WTC11 (cell line): ENCODE results near the gene C20orf144. TPM values are rescaled to one million over a fixed set of nuclear protein-coding genes. Genes with fewer than 3 reads are reported as not detected.

Experiments used
- ATAC-seq: fragments of 200-7000 bp; cut with Tn5 transposase; 2 replicates; pipeline ENCODE4 v1.10.0; 2021; ENCODE audit warnings: mild to moderate bottlenecking, moderate library complexity
- CTCF ChIA-PET: fragments of 300-600 bp; sonication (Branson Sonifier 250); formaldehyde crosslinking; loops from one replicate; lab custom pipeline; 2021; ENCODE audit warnings: antibody characterized with exemption; lab: Charles Lee
- POLR2A ChIA-PET: fragments of 350-600 bp; sonication (Branson Sonifier 250); formaldehyde crosslinking; loops from one replicate; lab custom pipeline; 2021; ENCODE audit warnings: antibody characterized with exemption; lab: Charles Lee
- DNase-seq: peaks from one replicate; pipeline ENCODE4 v3.0.0; 2021; ENCODE audit warnings: low spot score
- H3K27ac Mint-ChIP-seq: 2 replicates; pipeline ENCODE4 v1.8.0; 2021; ENCODE audit warnings: mixed read lengths
- H3K27me3 Mint-ChIP-seq: 2 replicates; pipeline ENCODE4 v1.8.0; 2021; ENCODE audit warnings: low read depth, mild to moderate bottlenecking, moderate library complexity, mixed read lengths
- H3K36me3 Mint-ChIP-seq: 2 replicates; pipeline ENCODE4 v1.8.0; 2021; ENCODE audit warnings: mixed read lengths
- H3K4me1 Mint-ChIP-seq: 2 replicates; pipeline ENCODE4 v1.8.0; 2022; ENCODE audit warnings: mixed read lengths
- H3K4me3 Mint-ChIP-seq: 2 replicates; pipeline ENCODE4 v1.8.0; 2021; ENCODE audit warnings: mild to moderate bottlenecking, moderate library complexity, mixed read lengths
- H3K9me3 Mint-ChIP-seq: 2 replicates; pipeline ENCODE4 v1.8.0; 2021; ENCODE audit warnings: mixed read lengths
- CREB1 ChIP-seq: sonication (generic); formaldehyde crosslinking; IDR thresholded peaks from 2 replicates; pipeline ENCODE4 v1.8.0; 2023; ENCODE audit warnings: mild to moderate bottlenecking, missing genetic modification reagents
- ESRRA ChIP-seq: sonication (generic); formaldehyde crosslinking; IDR thresholded peaks from 2 replicates; pipeline ENCODE4 v1.8.1; 2022; ENCODE audit warnings: mild to moderate bottlenecking, missing genetic modification reagents, borderline replicate concordance
- HMGA2 ChIP-seq: fragments of 250-450 bp; sonication (Bioruptor Pico); IDR thresholded peaks from 2 replicates; pipeline ENCODE4 v1.4.0; 2021; ENCODE audit warnings: mild to moderate bottlenecking, moderate library complexity
- IRF2 ChIP-seq: sonication (generic); formaldehyde crosslinking; IDR thresholded peaks from 2 replicates; pipeline ENCODE4 v1.8.0; 2022; ENCODE audit warnings: low read depth, missing genetic modification reagents, borderline replicate concordance
- JAZF1 ChIP-seq: fragments of 250-450 bp; sonication (Bioruptor Pico); IDR thresholded peaks from 2 replicates; pipeline ENCODE4 v1.9.0; 2021; ENCODE audit warnings: moderate library complexity, mild to moderate bottlenecking, inconsistent platforms
- MYBL2 ChIP-seq: sonication (generic); formaldehyde crosslinking; IDR thresholded peaks from 2 replicates; pipeline ENCODE4 v1.8.1; 2023; ENCODE audit warnings: mild to moderate bottlenecking, moderate library complexity, missing genetic modification reagents
- NFE2L1 ChIP-seq: sonication (generic); formaldehyde crosslinking; IDR thresholded peaks from 2 replicates; pipeline ENCODE4 v1.8.1; 2023; ENCODE audit warnings: missing genetic modification reagents
- SP1 ChIP-seq: sonication (generic); formaldehyde crosslinking; conservative IDR thresholded peaks from 2 replicates; pipeline ENCODE4 v1.8.1; 2022; ENCODE audit warnings: missing genetic modification reagents
- ZBTB21 ChIP-seq: sonication (generic); formaldehyde crosslinking; IDR thresholded peaks from 2 replicates; pipeline ENCODE4 v1.8.1; 2023; ENCODE audit warnings: mild to moderate bottlenecking, missing genetic modification reagents, borderline replicate concordance
- ZNF416 ChIP-seq: fragments of 250-450 bp; sonication (Bioruptor Pico); IDR thresholded peaks from 2 replicates; pipeline ENCODE4 v1.9.0; 2021; ENCODE audit warnings: mild to moderate bottlenecking, inconsistent platforms
- total RNA-seq: library from RNA; stranded (reverse); gene quantifications from 3 replicates; pipeline ENCODE4 v1.2.3, GENCODE V29; 2021
- TF ChIP-seq, protein P1 (sequence below): sonication (generic); formaldehyde crosslinking; IDR thresholded peaks from 2 replicates; pipeline ENCODE4 v1.8.0; 2023; ENCODE audit warnings: missing genetic modification reagents
- TF ChIP-seq, protein P2 (sequence below): sonication (generic); formaldehyde crosslinking; conservative IDR thresholded peaks from 2 replicates; pipeline ENCODE4 v1.8.1; 2022; ENCODE audit warnings: mild to moderate bottlenecking, missing genetic modification reagents
- TF ChIP-seq, protein P3 (sequence below): sonication (generic); formaldehyde crosslinking; conservative IDR thresholded peaks from 2 replicates; pipeline ENCODE4 v1.8.1; 2023; ENCODE audit warnings: mild to moderate bottlenecking, low read depth, missing genetic modification reagents, moderate library complexity
- TF ChIP-seq, protein P4 (sequence below): sonication (generic); formaldehyde crosslinking; IDR thresholded peaks from 2 replicates; pipeline ENCODE4 v1.8.0; 2023; ENCODE audit warnings: missing genetic modification reagents, mild to moderate bottlenecking, borderline replicate concordance
- TF ChIP-seq, protein P5 (sequence below): sonication (generic); formaldehyde crosslinking; IDR thresholded peaks from 2 replicates; pipeline ENCODE4 v1.8.0; 2022; ENCODE audit warnings: missing genetic modification reagents
- TF ChIP-seq, protein P6 (sequence below): sonication (generic); formaldehyde crosslinking; IDR thresholded peaks from 2 replicates; pipeline ENCODE4 v1.8.1; 2023; ENCODE audit warnings: mild to moderate bottlenecking, moderate library complexity, missing genetic modification reagents

C20orf144 gene
- total RNA-seq, 1 experiment from 2014 or later = 0.09 TPM

DNA sequence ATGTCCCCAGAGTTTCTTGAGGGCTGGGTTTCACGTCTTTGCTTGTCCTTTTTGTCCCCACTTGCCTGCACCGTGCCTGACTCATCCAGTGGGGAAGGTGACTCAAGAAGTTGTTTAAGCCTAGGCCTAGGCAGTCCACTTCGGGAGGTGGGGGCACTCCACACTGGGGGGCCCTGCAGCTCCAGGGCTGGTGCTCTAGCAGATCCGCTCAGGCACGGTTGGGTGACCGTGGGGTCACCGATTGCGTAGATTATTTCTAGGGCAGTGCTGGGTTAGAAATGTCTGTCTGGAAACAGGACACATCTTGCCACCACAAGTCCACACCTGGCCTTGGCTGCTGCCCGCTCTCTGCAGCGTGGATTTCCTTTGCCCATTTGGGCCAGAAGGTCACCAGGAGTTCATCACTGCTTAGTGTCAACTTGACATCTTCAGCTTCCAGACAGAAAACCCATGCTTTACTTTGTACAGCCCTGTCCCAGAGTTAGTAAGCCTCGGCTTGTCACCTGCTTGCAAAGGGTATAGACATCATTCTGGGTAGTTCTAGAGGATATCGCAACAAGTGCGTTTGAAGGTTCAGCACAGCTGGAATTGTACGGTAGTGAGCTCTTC is 13.6 kb upstream of the C20orf144 start (continued):
- TF ChIP-seq, protein P1, sequence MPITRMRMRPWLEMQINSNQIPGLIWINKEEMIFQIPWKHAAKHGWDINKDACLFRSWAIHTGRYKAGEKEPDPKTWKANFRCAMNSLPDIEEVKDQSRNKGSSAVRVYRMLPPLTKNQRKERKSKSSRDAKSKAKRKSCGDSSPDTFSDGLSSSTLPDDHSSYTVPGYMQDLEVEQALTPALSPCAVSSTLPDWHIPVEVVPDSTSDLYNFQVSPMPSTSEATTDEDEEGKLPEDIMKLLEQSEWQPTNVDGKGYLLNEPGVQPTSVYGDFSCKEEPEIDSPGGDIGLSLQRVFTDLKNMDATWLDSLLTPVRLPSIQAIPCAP (CRISPR knock-in tag) = no peak
- no peak for TF ChIP-seq MYBL2 (CRISPR knock-in tag)

DNA sequence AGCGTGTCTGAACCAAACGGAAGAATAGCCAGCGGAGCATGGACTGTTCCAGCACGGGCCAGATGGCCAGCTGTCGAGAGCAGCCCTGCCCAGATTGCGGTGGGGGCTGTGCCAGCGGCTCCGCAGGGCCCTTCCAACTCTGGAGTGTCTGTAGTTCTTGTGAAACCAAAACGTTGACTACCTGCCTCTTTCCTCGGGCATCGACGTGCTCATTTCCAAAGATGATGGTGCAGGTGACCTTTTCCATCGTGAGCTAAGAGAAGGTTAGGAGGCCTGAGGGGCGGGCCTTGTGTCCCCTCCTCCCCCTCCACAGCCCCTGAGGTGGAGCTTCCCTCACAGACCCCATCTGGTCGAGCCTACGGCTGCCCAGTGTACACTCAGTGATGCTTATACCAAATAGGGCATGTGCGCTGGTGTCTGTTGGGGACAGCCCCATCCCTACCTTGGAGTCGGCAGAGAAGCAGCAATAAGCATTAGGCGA is 12.9 kb upstream of the C20orf144 start:
- H3K4me1 Mint-ChIP-seq = peaks cover 25% of the 10 kb centered on the region

More for the DNA sequence above, 12.9 kb upstream of the C20orf144 start:
- H3K36me3 Mint-ChIP-seq = peaks cover 15% of the 10 kb centered on the region
- TF ChIP-seq, protein P2, sequence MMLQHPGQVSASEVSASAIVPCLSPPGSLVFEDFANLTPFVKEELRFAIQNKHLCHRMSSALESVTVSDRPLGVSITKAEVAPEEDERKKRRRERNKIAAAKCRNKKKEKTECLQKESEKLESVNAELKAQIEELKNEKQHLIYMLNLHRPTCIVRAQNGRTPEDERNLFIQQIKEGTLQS (CRISPR knock-in tag) = no peak
- TF ChIP-seq ESRRA (CRISPR knock-in tag) (no peak), ZNF416 (CRISPR knock-in tag) (no peak), ZBTB21 (CRISPR knock-in tag) (no peak), NFE2L1 (no peak), SP1 (CRISPR knock-in tag) (no peak), CREB1 (no peak), HMGA2 (CRISPR knock-in tag) (no peak), IRF2 (no peak), JAZF1 (CRISPR knock-in tag) (no peak)
- TF ChIP-seq, protein P3, sequence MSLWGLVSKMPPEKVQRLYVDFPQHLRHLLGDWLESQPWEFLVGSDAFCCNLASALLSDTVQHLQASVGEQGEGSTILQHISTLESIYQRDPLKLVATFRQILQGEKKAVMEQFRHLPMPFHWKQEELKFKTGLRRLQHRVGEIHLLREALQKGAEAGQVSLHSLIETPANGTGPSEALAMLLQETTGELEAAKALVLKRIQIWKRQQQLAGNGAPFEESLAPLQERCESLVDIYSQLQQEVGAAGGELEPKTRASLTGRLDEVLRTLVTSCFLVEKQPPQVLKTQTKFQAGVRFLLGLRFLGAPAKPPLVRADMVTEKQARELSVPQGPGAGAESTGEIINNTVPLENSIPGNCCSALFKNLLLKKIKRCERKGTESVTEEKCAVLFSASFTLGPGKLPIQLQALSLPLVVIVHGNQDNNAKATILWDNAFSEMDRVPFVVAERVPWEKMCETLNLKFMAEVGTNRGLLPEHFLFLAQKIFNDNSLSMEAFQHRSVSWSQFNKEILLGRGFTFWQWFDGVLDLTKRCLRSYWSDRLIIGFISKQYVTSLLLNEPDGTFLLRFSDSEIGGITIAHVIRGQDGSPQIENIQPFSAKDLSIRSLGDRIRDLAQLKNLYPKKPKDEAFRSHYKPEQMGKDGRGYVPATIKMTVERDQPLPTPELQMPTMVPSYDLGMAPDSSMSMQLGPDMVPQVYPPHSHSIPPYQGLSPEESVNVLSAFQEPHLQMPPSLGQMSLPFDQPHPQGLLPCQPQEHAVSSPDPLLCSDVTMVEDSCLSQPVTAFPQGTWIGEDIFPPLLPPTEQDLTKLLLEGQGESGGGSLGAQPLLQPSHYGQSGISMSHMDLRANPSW = no peak
- TF ChIP-seq, protein P1 (CRISPR knock-in tag) = no peak
- TF ChIP-seq, protein P4, sequence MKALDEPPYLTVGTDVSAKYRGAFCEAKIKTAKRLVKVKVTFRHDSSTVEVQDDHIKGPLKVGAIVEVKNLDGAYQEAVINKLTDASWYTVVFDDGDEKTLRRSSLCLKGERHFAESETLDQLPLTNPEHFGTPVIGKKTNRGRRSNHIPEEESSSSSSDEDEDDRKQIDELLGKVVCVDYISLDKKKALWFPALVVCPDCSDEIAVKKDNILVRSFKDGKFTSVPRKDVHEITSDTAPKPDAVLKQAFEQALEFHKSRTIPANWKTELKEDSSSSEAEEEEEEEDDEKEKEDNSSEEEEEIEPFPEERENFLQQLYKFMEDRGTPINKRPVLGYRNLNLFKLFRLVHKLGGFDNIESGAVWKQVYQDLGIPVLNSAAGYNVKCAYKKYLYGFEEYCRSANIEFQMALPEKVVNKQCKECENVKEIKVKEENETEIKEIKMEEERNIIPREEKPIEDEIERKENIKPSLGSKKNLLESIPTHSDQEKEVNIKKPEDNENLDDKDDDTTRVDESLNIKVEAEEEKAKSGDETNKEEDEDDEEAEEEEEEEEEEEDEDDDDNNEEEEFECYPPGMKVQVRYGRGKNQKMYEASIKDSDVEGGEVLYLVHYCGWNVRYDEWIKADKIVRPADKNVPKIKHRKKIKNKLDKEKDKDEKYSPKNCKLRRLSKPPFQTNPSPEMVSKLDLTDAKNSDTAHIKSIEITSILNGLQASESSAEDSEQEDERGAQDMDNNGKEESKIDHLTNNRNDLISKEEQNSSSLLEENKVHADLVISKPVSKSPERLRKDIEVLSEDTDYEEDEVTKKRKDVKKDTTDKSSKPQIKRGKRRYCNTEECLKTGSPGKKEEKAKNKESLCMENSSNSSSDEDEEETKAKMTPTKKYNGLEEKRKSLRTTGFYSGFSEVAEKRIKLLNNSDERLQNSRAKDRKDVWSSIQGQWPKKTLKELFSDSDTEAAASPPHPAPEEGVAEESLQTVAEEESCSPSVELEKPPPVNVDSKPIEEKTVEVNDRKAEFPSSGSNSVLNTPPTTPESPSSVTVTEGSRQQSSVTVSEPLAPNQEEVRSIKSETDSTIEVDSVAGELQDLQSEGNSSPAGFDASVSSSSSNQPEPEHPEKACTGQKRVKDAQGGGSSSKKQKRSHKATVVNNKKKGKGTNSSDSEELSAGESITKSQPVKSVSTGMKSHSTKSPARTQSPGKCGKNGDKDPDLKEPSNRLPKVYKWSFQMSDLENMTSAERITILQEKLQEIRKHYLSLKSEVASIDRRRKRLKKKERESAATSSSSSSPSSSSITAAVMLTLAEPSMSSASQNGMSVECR = no peak
- TF ChIP-seq, protein P5, sequence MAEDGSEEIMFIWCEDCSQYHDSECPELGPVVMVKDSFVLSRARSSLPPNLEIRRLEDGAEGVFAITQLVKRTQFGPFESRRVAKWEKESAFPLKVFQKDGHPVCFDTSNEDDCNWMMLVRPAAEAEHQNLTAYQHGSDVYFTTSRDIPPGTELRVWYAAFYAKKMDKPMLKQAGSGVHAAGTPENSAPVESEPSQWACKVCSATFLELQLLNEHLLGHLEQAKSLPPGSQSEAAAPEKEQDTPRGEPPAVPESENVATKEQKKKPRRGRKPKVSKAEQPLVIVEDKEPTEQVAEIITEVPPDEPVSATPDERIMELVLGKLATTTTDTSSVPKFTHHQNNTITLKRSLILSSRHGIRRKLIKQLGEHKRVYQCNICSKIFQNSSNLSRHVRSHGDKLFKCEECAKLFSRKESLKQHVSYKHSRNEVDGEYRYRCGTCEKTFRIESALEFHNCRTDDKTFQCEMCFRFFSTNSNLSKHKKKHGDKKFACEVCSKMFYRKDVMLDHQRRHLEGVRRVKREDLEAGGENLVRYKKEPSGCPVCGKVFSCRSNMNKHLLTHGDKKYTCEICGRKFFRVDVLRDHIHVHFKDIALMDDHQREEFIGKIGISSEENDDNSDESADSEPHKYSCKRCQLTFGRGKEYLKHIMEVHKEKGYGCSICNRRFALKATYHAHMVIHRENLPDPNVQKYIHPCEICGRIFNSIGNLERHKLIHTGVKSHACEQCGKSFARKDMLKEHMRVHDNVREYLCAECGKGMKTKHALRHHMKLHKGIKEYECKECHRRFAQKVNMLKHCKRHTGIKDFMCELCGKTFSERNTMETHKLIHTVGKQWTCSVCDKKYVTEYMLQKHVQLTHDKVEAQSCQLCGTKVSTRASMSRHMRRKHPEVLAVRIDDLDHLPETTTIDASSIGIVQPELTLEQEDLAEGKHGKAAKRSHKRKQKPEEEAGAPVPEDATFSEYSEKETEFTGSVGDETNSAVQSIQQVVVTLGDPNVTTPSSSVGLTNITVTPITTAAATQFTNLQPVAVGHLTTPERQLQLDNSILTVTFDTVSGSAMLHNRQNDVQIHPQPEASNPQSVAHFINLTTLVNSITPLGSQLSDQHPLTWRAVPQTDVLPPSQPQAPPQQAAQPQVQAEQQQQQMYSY (CRISPR knock-in tag) = no peak
- TF ChIP-seq, protein P6, sequence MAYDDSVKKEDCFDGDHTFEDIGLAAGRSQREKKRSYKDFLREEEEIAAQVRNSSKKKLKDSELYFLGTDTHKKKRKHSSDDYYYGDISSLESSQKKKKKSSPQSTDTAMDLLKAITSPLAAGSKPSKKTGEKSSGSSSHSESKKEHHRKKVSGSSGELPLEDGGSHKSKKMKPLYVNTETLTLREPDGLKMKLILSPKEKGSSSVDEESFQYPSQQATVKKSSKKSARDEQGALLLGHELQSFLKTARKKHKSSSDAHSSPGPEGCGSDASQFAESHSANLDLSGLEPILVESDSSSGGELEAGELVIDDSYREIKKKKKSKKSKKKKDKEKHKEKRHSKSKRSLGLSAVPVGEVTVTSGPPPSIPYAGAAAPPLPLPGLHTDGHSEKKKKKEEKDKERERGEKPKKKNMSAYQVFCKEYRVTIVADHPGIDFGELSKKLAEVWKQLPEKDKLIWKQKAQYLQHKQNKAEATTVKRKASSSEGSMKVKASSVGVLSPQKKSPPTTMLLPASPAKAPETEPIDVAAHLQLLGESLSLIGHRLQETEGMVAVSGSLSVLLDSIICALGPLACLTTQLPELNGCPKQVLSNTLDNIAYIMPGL (CRISPR knock-in tag) = no peak
- no peak overlapping the region for H3K27ac Mint-ChIP-seq
- ChIA-PET CTCF (interaction anchor here (0.9 to 2.8 kb wide), 3 partner anchors 19 to 192 kb away, joined by 4 to 9 read pairs (median 9); no protein-coding TSS in a partner anchor), POLR2A (no interaction called here)
- no peak overlapping the region for H3K4me3 Mint-ChIP-seq
- DNase-seq (no peak), ATAC-seq (no peak)
- no peaks in the 10 kb centered on the region for H3K9me3 Mint-ChIP-seq
- no peaks in the 10 kb centered on the region for H3K27me3 Mint-ChIP-seq
